HEK293T (cell line): Measurements from ENCODE around the gene OCA2.

Source experiments
- CTCF ChIA-PET: fragments of 350-600 bp; formaldehyde crosslinking; extraction: SDS; loops from one replicate; lab custom pipeline; 2021; ENCODE audit warnings: antibody characterized with exemption, inconsistent platforms; lab: Yijun Ruan, JAX
- POLR2A ChIA-PET: fragments of 350-600 bp; formaldehyde crosslinking; extraction: SDS; loops from one replicate; lab custom pipeline; 2020; ENCODE audit warnings: antibody characterized with exemption, inconsistent platforms; lab: Yijun Ruan, JAX
- DNase-seq: peaks from one replicate; pipeline ENCODE4 v3.0.0; 2012; ENCODE audit warnings: mixed read lengths; ENCODE audit errors: extremely low spot score
- ARNT ChIP-seq: fragments of 450-650 bp; IDR thresholded peaks from 2 replicates; pipeline ENCODE4 v1.6.1; 2017; ENCODE audit warnings: mild to moderate bottlenecking
- BHLHE40 ChIP-seq: fragments of 450-650 bp; IDR thresholded peaks from 2 replicates; pipeline ENCODE4 v1.6.1; 2016; ENCODE audit warnings: mild to moderate bottlenecking, moderate library complexity, borderline replicate concordance
- CTBP1 ChIP-seq: fragments of 450-650 bp; IDR thresholded peaks from 2 replicates; pipeline ENCODE4 v1.6.1; 2016; ENCODE audit warnings: borderline replicate concordance
- ELF4 ChIP-seq: fragments of 450-650 bp; IDR thresholded peaks from 2 replicates; pipeline ENCODE4 v1.6.1; 2017; ENCODE audit warnings: antibody characterized with exemption
- FOXA1 ChIP-seq: fragments of 450-650 bp; IDR thresholded peaks from 2 replicates; pipeline ENCODE4 v1.6.1; 2016; ENCODE audit warnings: mild to moderate bottlenecking
- FOXK2 ChIP-seq: fragments of 450-650 bp; IDR thresholded peaks from 2 replicates; pipeline ENCODE4 v1.6.1; 2016; ENCODE audit warnings: mild to moderate bottlenecking
- FOXM1 ChIP-seq: fragments of 450-650 bp; IDR thresholded peaks from 2 replicates; pipeline ENCODE4 v1.6.1; 2017; ENCODE audit warnings: mild to moderate bottlenecking, borderline replicate concordance
- HDGF ChIP-seq: fragments of 450-650 bp; IDR thresholded peaks from 2 replicates; pipeline ENCODE4 v1.6.1; 2017; ENCODE audit warnings: antibody characterized with exemption, borderline replicate concordance
- L3MBTL2 ChIP-seq: fragments of 450-650 bp; conservative IDR thresholded peaks from 2 replicates; pipeline ENCODE4 v1.6.1; 2016; ENCODE audit warnings: mild to moderate bottlenecking
- LEF1 ChIP-seq: fragments of 450-650 bp; IDR thresholded peaks from 2 replicates; pipeline ENCODE4 v1.6.1; 2017; ENCODE audit warnings: mild to moderate bottlenecking, borderline replicate concordance
- NFRKB ChIP-seq: fragments of 450-650 bp; IDR thresholded peaks from 2 replicates; pipeline ENCODE4 v1.6.1; 2016; ENCODE audit warnings: mild to moderate bottlenecking, moderate library complexity
- PKNOX1 ChIP-seq: fragments of 450-650 bp; IDR thresholded peaks from 2 replicates; pipeline ENCODE4 v1.6.1; 2016
- SP1 ChIP-seq: fragments of 450-650 bp; IDR thresholded peaks from 2 replicates; pipeline ENCODE4 v1.6.1; 2017
- SUZ12 ChIP-seq: fragments of 450-650 bp; IDR thresholded peaks from 2 replicates; pipeline ENCODE4 v1.6.1; 2016; ENCODE audit warnings: mild to moderate bottlenecking
- TARDBP ChIP-seq: fragments of 450-650 bp; IDR thresholded peaks from 2 replicates; pipeline ENCODE4 v1.6.1; 2016
- ZNF384 ChIP-seq: fragments of 450-650 bp; IDR thresholded peaks from 2 replicates; pipeline ENCODE4 v1.6.1; 2016

The OCA2 gene

GRCh38 chr15:28085489-28086174, 13.5 kb downstream of the OCA2 start:
- ChIA-PET CTCF (no interaction called here), POLR2A (no interaction called here)
- TF ChIP-seq TARDBP (no peak), SP1 (no peak), L3MBTL2 (no peak), FOXM1 (no peak), FOXK2 (no peak), ZNF384 (no peak), HDGF (no peak), PKNOX1 (no peak)
- no peak for DNase-seq

- DNase-seq: no peak
- TF ChIP-seq SUZ12 (no peak), FOXM1 (no peak), CTBP1 (no peak), ARNT (no peak), FOXA1 (no peak), ZNF384 (no peak), L3MBTL2 (no peak), SP1 (no peak), NFRKB (no peak), ELF4 (no peak)
- ChIA-PET CTCF (no interaction called here), POLR2A (interaction anchor here (1.4 kb wide), 1 partner anchor 15 kb away, joined by 3 read pairs; the partner anchor contains the start of gene OCA2)
These were observed 14.6 kb downstream of the OCA2 start for GRCh38 chr15:28084547-28084946.

- ChIA-PET CTCF (no interaction called here), POLR2A (interaction anchor here (1.4 kb wide), 1 partner anchor 16 kb away, joined by 3 read pairs; the partner anchor contains the start of gene OCA2)
- TF ChIP-seq NFRKB (no peak), PKNOX1 (no peak), L3MBTL2 (no peak), TARDBP (no peak), ELF4 (no peak), CTBP1 (no peak), LEF1 (no peak), ZNF384 (no peak), FOXM1 (no peak), HDGF (no peak), SP1 (no peak), ARNT (no peak), FOXK2 (no peak), BHLHE40 (no peak), SUZ12 (no peak), FOXA1 (no peak)
- no peak for DNase-seq
These were observed 16.0 kb downstream of the OCA2 start for GRCh38 chr15:28082891-28083684.

GRCh38 chr15:28081594-28081993, 17.5 kb downstream of the OCA2 start:
- TF ChIP-seq L3MBTL2 (no peak), ZNF384 (no peak), LEF1 (no peak), SUZ12 (no peak), ARNT (no peak), BHLHE40 (no peak), SP1 (no peak)
- DNase-seq: no peak
- ChIA-PET POLR2A (no interaction called here), CTCF (no interaction called here)

GRCh38 chr15:28080386-28080785, 18.7 kb downstream of the OCA2 start:
- ChIA-PET CTCF (interaction anchor here (1.0 kb wide), 1 partner anchor 19 kb away, joined by 3 read pairs; the partner anchor contains the start of gene OCA2), POLR2A (no interaction called here)
- TF ChIP-seq ZNF384 (no peak), SUZ12 (no peak), CTBP1 (no peak), FOXM1 (no peak)
- DNase-seq: no peak

GRCh38 chr15:28079313-28079969, 19.7 kb downstream of the OCA2 start:
- TF ChIP-seq FOXA1 (no peak), ELF4 (no peak), L3MBTL2 (no peak), ARNT (no peak), TARDBP (no peak), LEF1 (no peak), FOXM1 (no peak), NFRKB (no peak), PKNOX1 (no peak), SP1 (no peak), HDGF (no peak)
- POLR2A ChIA-PET: no interaction called here
- no peak for DNase-seq
- CTCF ChIA-PET: no interaction called here
